ENCODE data around the gene SLC51A.

GRCh38 chr3:196166741-196167140 lies 49.6 kb upstream of the SLC51A start:
- no peak for TF ChIP-seq CTCF (IDR thresholded peaks at IDR 0.05; ENCODE audit: insufficient read depth, low read length)
- no peak for TF ChIP-seq POLR2AphosphoS5 (IDR thresholded peaks at IDR 0.05; ENCODE audit: low read depth)
- TF ChIP-seq, protein P1, sequence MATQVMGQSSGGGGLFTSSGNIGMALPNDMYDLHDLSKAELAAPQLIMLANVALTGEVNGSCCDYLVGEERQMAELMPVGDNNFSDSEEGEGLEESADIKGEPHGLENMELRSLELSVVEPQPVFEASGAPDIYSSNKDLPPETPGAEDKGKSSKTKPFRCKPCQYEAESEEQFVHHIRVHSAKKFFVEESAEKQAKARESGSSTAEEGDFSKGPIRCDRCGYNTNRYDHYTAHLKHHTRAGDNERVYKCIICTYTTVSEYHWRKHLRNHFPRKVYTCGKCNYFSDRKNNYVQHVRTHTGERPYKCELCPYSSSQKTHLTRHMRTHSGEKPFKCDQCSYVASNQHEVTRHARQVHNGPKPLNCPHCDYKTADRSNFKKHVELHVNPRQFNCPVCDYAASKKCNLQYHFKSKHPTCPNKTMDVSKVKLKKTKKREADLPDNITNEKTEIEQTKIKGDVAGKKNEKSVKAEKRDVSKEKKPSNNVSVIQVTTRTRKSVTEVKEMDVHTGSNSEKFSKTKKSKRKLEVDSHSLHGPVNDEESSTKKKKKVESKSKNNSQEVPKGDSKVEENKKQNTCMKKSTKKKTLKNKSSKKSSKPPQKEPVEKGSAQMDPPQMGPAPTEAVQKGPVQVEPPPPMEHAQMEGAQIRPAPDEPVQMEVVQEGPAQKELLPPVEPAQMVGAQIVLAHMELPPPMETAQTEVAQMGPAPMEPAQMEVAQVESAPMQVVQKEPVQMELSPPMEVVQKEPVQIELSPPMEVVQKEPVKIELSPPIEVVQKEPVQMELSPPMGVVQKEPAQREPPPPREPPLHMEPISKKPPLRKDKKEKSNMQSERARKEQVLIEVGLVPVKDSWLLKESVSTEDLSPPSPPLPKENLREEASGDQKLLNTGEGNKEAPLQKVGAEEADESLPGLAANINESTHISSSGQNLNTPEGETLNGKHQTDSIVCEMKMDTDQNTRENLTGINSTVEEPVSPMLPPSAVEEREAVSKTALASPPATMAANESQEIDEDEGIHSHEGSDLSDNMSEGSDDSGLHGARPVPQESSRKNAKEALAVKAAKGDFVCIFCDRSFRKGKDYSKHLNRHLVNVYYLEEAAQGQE (IDR thresholded peaks at IDR 0.05; ENCODE audit: insufficient replicate concordance, low read depth) = no peak
- no peak for TF ChIP-seq GABPA (IDR thresholded peaks at IDR 0.05; ENCODE audit: low read depth)
- TF ChIP-seq SPI1 (IDR thresholded peaks at IDR 0.05; ENCODE audit: borderline replicate concordance, low read depth) = no peak
